Stimulated activated CD8-positive, alpha-beta memory T cell treated with anti-CD3 and anti-CD28 coated beads, Interleukin-12 subunit alpha, Interleukin-12 subunit beta, amount 100 ng/mL, for 1 hour (primary cell): ENCODE data around the gene ACTN2.

ENCODE experiments used
- DNase-seq: peaks from one replicate; pipeline ENCODE4 v3.0.0-alpha.2; 2020; ENCODE audit warnings: low read depth

ACTN2 gene

GRCh38 chr1:236774926-236775325, 88.6 kb downstream of the ACTN2 start:
- no peak for DNase-seq

GRCh38 chr1:236779312-236779711, 93.0 kb downstream of the ACTN2 start:
- no peak for DNase-seq

GRCh38 chr1:236785477-236785876, 99.2 kb downstream of the ACTN2 start:
- no peak for DNase-seq

- DNase-seq: no peak
These were observed 100.2 kb downstream of the ACTN2 start for GRCh38 chr1:236786453-236786852.

GRCh38 chr1:236794585-236795034, 108.3 kb downstream of the ACTN2 start:
- no peak for DNase-seq

- peak; percentile 93 for DNase-seq
These were observed 108.9 kb downstream of the ACTN2 start, which contains the start of gene MTR for GRCh38 chr1:236795035-236795756. MTR (plus strand) TSS chr1:236795292; CDS start chr1:236795704, 412 bp downstream.

- DNase-seq: peak; percentile 42
These were observed 109.7 kb downstream of the ACTN2 start for GRCh38 chr1:236795757-236796667.

- no peak for DNase-seq
These were observed 112.7 kb downstream of the ACTN2 start for GRCh38 chr1:236799001-236799400.

- DNase-seq: no peak
These were observed 113.8 kb downstream of the ACTN2 start for GRCh38 chr1:236800002-236800620.

- DNase-seq: no peak
These were observed 114.3 kb downstream of the ACTN2 start for GRCh38 chr1:236800623-236801022.

- no peak for DNase-seq
These were observed 116.0 kb downstream of the ACTN2 start for GRCh38 chr1:236802264-236802663.

GRCh38 chr1:236806634-236807033, 120.3 kb downstream of the ACTN2 start:
- DNase-seq: no peak

GRCh38 chr1:236808005-236808404, 121.7 kb downstream of the ACTN2 start:
- DNase-seq: no peak

- DNase-seq: no peak
These were observed 122.3 kb downstream of the ACTN2 start for GRCh38 chr1:236808564-236809130.

- DNase-seq: no peak
These were observed 122.8 kb downstream of the ACTN2 start for GRCh38 chr1:236809148-236809547.

- no peak for DNase-seq
These were observed 123.7 kb downstream of the ACTN2 start for GRCh38 chr1:236810018-236810417.

GRCh38 chr1:236812334-236813030, 126.2 kb downstream of the ACTN2 start:
- DNase-seq: no peak
